Endothelial cell (in vitro differentiated cells): ENCODE data around the gene B4GALT2. TPM values are rescaled to one million over a fixed set of nuclear protein-coding genes. Genes with fewer than 3 reads are reported as not detected.

Source experiments
- DNase-seq: peaks from one replicate; pipeline ENCODE4 v3.0.0; 2021; ENCODE audit warnings: low spot score
- H3K27ac Mint-ChIP-seq: one replicate; pipeline ENCODE4 v1.8.0; 2021; ENCODE audit warnings: mixed read lengths, inconsistent platforms; ENCODE audit not compliant: unreplicated experiment
- H3K27me3 Mint-ChIP-seq: one replicate; pipeline ENCODE4 v1.8.0; 2021; ENCODE audit warnings: mild to moderate bottlenecking, moderate library complexity, mixed read lengths, inconsistent platforms; ENCODE audit not compliant: unreplicated experiment
- H3K36me3 Mint-ChIP-seq: one replicate; pipeline ENCODE4 v1.8.0; 2021; ENCODE audit warnings: mild to moderate bottlenecking, low read depth, mixed read lengths, inconsistent platforms; ENCODE audit not compliant: unreplicated experiment
- H3K4me1 Mint-ChIP-seq: one replicate; pipeline ENCODE4 v1.8.0; 2021; ENCODE audit warnings: mild to moderate bottlenecking, mixed read lengths, inconsistent platforms; ENCODE audit not compliant: unreplicated experiment
- H3K4me3 Mint-ChIP-seq: one replicate; pipeline ENCODE4 v1.8.0; 2021; ENCODE audit warnings: mild to moderate bottlenecking, mixed read lengths, inconsistent platforms; ENCODE audit not compliant: unreplicated experiment
- H3K9me3 Mint-ChIP-seq: one replicate; pipeline ENCODE4 v1.8.0; 2021; ENCODE audit warnings: mixed read lengths, inconsistent platforms; ENCODE audit not compliant: unreplicated experiment
- CTCF ChIP-seq: fragments of 200-600 bp; sonication (generic); IDR thresholded peaks from one replicate; pipeline ENCODE4 v1.5.0; 2021; ENCODE audit warnings: antibody characterized with exemption; ENCODE audit not compliant: unreplicated experiment
- total RNA-seq: library from RNA; stranded (reverse); fragmentation: NEBNext Ultra II Directional; extraction: Animal tissue kit (Norgen Biotek cat#: 25700); gene quantifications from one replicate; pipeline ENCODE4 v1.2.1, GENCODE V29; 2021; ENCODE audit not compliant: unreplicated experiment

The B4GALT2 gene
- total RNA-seq, 1 donor from 2014 or later, result 35.4 TPM

GRCh38 chr1:44032170-44032790 lies 53.3 kb downstream of the B4GALT2 start:
- peak overlapping the region; percentile 90 for H3K4me3 Mint-ChIP-seq

GRCh38 chr1:44033041-44033575 lies 54.1 kb downstream of the B4GALT2 start:
- H3K4me3 Mint-ChIP-seq, result no peak overlapping the region
- no peak overlapping the region for H3K27ac Mint-ChIP-seq
- H3K27me3 Mint-ChIP-seq, result peaks cover 17% of the 10 kb centered on the region
- TF ChIP-seq CTCF, result no peak
- peaks cover 22% of the 10 kb centered on the region for H3K4me1 Mint-ChIP-seq
- H3K36me3 Mint-ChIP-seq, result peaks cover 5% of the 10 kb centered on the region
- no peak for DNase-seq
- no peaks in the 10 kb centered on the region for H3K9me3 Mint-ChIP-seq

More at GRCh38 chr1:44032170-44032790, 53.3 kb downstream of the B4GALT2 start:
- peaks cover 17% of the 10 kb centered on the region for H3K27me3 Mint-ChIP-seq
- H3K27ac Mint-ChIP-seq, result peak overlapping the region; percentile 64
- peaks cover 28% of the 10 kb centered on the region for H3K4me1 Mint-ChIP-seq
- no peak for DNase-seq
- no peaks in the 10 kb centered on the region for H3K9me3 Mint-ChIP-seq
- H3K36me3 Mint-ChIP-seq, result peaks cover 5% of the 10 kb centered on the region
- no peak for TF ChIP-seq CTCF

- Mint-ChIP-seq H3K36me3 (peaks cover 2% of the 10 kb centered on the region), H3K27me3 (peaks cover 16% of the 10 kb centered on the region), H3K4me1 (peaks cover 15% of the 10 kb centered on the region), H3K4me3 (no peak overlapping the region), H3K9me3 (no peaks in the 10 kb centered on the region), H3K27ac (no peak overlapping the region)
- no peak for DNase-seq
- no peak for TF ChIP-seq CTCF
Measured at GRCh38 chr1:44033756-44034155, 54.7 kb downstream of the B4GALT2 start.

- peaks cover 8% of the 10 kb centered on the region for H3K4me1 Mint-ChIP-seq
- H3K4me3 Mint-ChIP-seq, result no peak overlapping the region
- H3K36me3 Mint-ChIP-seq, result no peaks in the 10 kb centered on the region
- TF ChIP-seq CTCF, result no peak
- peaks cover 12% of the 10 kb centered on the region for H3K27me3 Mint-ChIP-seq
- no peaks in the 10 kb centered on the region for H3K9me3 Mint-ChIP-seq
- H3K27ac Mint-ChIP-seq, result no peak overlapping the region
- DNase-seq, result no peak
Measured at GRCh38 chr1:44034423-44034822, 55.4 kb downstream of the B4GALT2 start.

GRCh38 chr1:44034976-44035716 lies 56.1 kb downstream of the B4GALT2 start:
- Mint-ChIP-seq H3K27me3 (peaks cover 11% of the 10 kb centered on the region), H3K4me1 (peaks cover 4% of the 10 kb centered on the region), H3K4me3 (no peak overlapping the region), H3K27ac (no peak overlapping the region), H3K36me3 (no peaks in the 10 kb centered on the region), H3K9me3 (no peaks in the 10 kb centered on the region)
- no peak for TF ChIP-seq CTCF
- no peak for DNase-seq
